Ishikawa (cell line): ENCODE data around the gene ZNF483.

Source experiments
- EP300 ChIP-seq: IDR thresholded peaks from 2 replicates; pipeline ENCODE4 v1.6.1; 2012; ENCODE audit warnings: borderline replicate concordance
- NFIC ChIP-seq: IDR thresholded peaks from 2 replicates; pipeline ENCODE4 v1.6.1; 2012
- TF ChIP-seq, protein P1 (sequence below): IDR thresholded peaks from 2 replicates; pipeline ENCODE4 v1.6.1; 2012

DNA sequence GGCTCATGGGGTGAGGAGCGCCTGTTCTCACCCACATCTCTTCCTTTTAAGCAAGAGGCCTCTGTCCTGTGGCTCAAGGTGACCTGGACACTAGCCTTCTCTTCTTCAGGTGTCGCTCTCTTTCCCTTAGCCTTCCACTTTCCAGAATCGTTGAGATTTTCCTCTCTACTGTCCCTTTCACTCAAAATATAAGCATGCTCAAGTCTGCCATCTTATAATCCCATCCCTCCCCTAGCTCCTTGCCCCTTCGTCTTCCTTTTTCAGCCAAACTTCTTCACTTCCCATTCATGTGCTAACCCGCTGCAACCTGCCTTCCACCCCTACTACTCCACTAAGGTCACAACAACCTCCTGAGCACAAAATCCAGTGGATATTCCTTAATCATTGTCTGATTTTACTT, 61.4 kb downstream of the ZNF483 start:
- no peak for TF ChIP-seq NFIC
- TF ChIP-seq, protein P1, sequence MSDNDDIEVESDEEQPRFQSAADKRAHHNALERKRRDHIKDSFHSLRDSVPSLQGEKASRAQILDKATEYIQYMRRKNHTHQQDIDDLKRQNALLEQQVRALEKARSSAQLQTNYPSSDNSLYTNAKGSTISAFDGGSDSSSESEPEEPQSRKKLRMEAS: no peak
- TF ChIP-seq EP300: no peak
